HepG2 (cell line): ENCODE data around the gene RASSF7. TPM values are rescaled to one million over a fixed set of nuclear protein-coding genes. Genes with fewer than 3 reads are reported as not detected.

ENCODE experiments used
- BHLHE40 ChIP-seq: IDR thresholded peaks from 2 replicates; pipeline ENCODE4 v1.6.1; 2011; ENCODE audit warnings: low read length, improper control_type of control experiment
- CBX1 ChIP-seq: IDR thresholded peaks from one replicate; pipeline ENCODE4 v1.6.1; 2016; ENCODE audit warnings: antibody characterized with exemption, low read depth
- CREB1 ChIP-seq, 2 experiments: fragments of 450-650 bp in 1 of 2; IDR thresholded peaks; 2 replicates each; pipeline ENCODE4 v1.6.1; 2016 to 2017; ENCODE audit warnings: control low read depth in 1 of 2, mild to moderate bottlenecking in 1 of 2, missing compliant biosample characterization in 1 of 2, missing genetic modification characterization in 1 of 2
- MIXL1 ChIP-seq: IDR thresholded peaks from 2 replicates; pipeline ENCODE4 v1.6.1; 2016
- PAX8 ChIP-seq: sonication (generic); formaldehyde crosslinking; IDR thresholded peaks from 2 replicates; pipeline ENCODE4 v1.8.0; 2022; ENCODE audit warnings: mild to moderate bottlenecking, missing genetic modification reagents, borderline replicate concordance
- SIN3B ChIP-seq: fragments of 150-350 bp; IDR thresholded peaks from 2 replicates; pipeline ENCODE4 v1.6.1; 2014; ENCODE audit warnings: low read length
- SUZ12 ChIP-seq: fragments of 150-350 bp; IDR thresholded peaks from 2 replicates; pipeline ENCODE4 v1.6.1; 2014; ENCODE audit warnings: low read depth, low read length
- TAF15 ChIP-seq: fragments of 200-400 bp; formaldehyde crosslinking; IDR thresholded peaks from one replicate; pipeline ENCODE4 v1.6.1; 2018; ENCODE audit warnings: mild to moderate bottlenecking, low read depth, low read length; ENCODE audit not compliant: poor library complexity, severe bottlenecking
- ZMAT5 ChIP-seq: sonication (generic); formaldehyde crosslinking; IDR thresholded peaks from 2 replicates; pipeline ENCODE4 v1.5.0; 2020; ENCODE audit warnings: mild to moderate bottlenecking, low read depth, missing genetic modification reagents, borderline replicate concordance
- ZNF136 ChIP-seq: sonication (generic); formaldehyde crosslinking; IDR thresholded peaks from 2 replicates; pipeline ENCODE4 v1.8.1; 2022; ENCODE audit warnings: low read depth, mild to moderate bottlenecking, moderate library complexity, missing genetic modification reagents
- ZNF282 ChIP-seq: fragments of 450-650 bp; IDR thresholded peaks from 2 replicates; pipeline ENCODE4 v1.6.1; 2018; ENCODE audit not compliant: partially characterized antibody
- ZNF329 ChIP-seq: sonication (generic); formaldehyde crosslinking; IDR thresholded peaks from 2 replicates; pipeline ENCODE4 v1.9.0; 2021; ENCODE audit warnings: low read depth, mild to moderate bottlenecking, missing genetic modification reagents
- ZNF558 ChIP-seq: sonication (generic); formaldehyde crosslinking; IDR thresholded peaks from 2 replicates; pipeline ENCODE4 v1.9.0; 2022; ENCODE audit warnings: mild to moderate bottlenecking, missing genetic modification reagents, borderline replicate concordance
- ZNF567 ChIP-seq: sonication (generic); formaldehyde crosslinking; IDR thresholded peaks from 2 replicates; pipeline ENCODE4 v1.8.1; 2023; ENCODE audit warnings: mild to moderate bottlenecking, missing genetic modification reagents, borderline replicate concordance
- ZNF580 ChIP-seq: IDR thresholded peaks from 2 replicates; pipeline ENCODE4 v1.6.1; 2016; ENCODE audit warnings: low read depth, borderline replicate concordance
- ZNF770 ChIP-seq: sonication (generic); formaldehyde crosslinking; IDR thresholded peaks from 2 replicates; pipeline ENCODE4 v1.5.0; 2020; ENCODE audit warnings: mild to moderate bottlenecking, missing genetic modification reagents
- polyA plus RNA-seq, 8 experiments: library from polyadenylated mRNA; depleted of rRNA in 3 of 8; stranded (reverse) in 7 of 8; unstranded in 1 of 8; fragments of >200 nt; fragmentation: Illumina TruSeq in 4 of 8; extraction: Trizol in 4 of 8; gene quantifications; 2 replicates each; pipeline versions ENCODE4 v1.2.1 to v1.2.3, GENCODE V29; 2011 to 2016; ENCODE audit warnings: low read depth in 4 of 8, missing spikeins in 1 of 8, mixed read lengths in 1 of 8; ENCODE audit not compliant: insufficient read depth in 1 of 8
- total RNA-seq, 5 experiments: library from RNA; depleted of rRNA; stranded (reverse); fragments of >200 nt; fragmentation: Illumina TruSeq; extraction: Trizol; gene quantifications; 2 replicates each; pipeline ENCODE4 v1.2.3, GENCODE V29; 2016; ENCODE audit warnings: low read depth in 1 of 5
- TF ChIP-seq, protein P1 (sequence below): sonication (generic); formaldehyde crosslinking; IDR thresholded peaks from 2 replicates; pipeline ENCODE4 v1.5.0; 2020; ENCODE audit warnings: missing genetic modification reagents, mild to moderate bottlenecking, borderline replicate concordance
- TF ChIP-seq, protein P2 (sequence below): sonication (generic); formaldehyde crosslinking; IDR thresholded peaks from 2 replicates; pipeline ENCODE4 v1.4.0; 2020; ENCODE audit warnings: mild to moderate bottlenecking, missing genetic modification reagents, borderline replicate concordance
- TF ChIP-seq, protein P3 (sequence below): fragments of 450-650 bp; IDR thresholded peaks from 2 replicates; pipeline ENCODE4 v1.6.1; 2017
- TF ChIP-seq, protein P4 (sequence below): sonication (generic); formaldehyde crosslinking; IDR thresholded peaks from 2 replicates; pipeline ENCODE4 v1.8.1; 2023; ENCODE audit warnings: missing genetic modification reagents, mild to moderate bottlenecking, borderline replicate concordance

Gene RASSF7
- total and polyA plus RNA-seq, 2 of the 13 experiments (the other 11 are each of a cell fraction or from before 2014, with no cell fraction given), result 20.2 to 28.6 TPM

- TF ChIP-seq BHLHE40 (no peak), CREB1 (IDR thresholded peaks at IDR 0.05) (no peak), CREB1 (CRISPR knock-in tag; IDR thresholded peaks at IDR 0.05) (no peak), SUZ12 (no peak), ZNF580 (CRISPR knock-in tag) (no peak; the same call in 1 of the 2 replicates), ZNF770 (no peak), ZNF136 (CRISPR knock-in tag) (no peak), ZNF282 (no peak), SIN3B (no peak), TAF15 (no peak), ZNF329 (CRISPR knock-in tag) (no peak), PAX8 (0 out of 2 replicates have a peak, but pooled peaks have one; percentile 46), CBX1 (no peak), ZNF567 (CRISPR knock-in tag) (no peak), ZNF558 (peak; percentile 38; the same call in 1 of the 2 replicates), MIXL1 (CRISPR knock-in tag) (no peak), ZMAT5 (no peak)
- TF ChIP-seq, protein P1, sequence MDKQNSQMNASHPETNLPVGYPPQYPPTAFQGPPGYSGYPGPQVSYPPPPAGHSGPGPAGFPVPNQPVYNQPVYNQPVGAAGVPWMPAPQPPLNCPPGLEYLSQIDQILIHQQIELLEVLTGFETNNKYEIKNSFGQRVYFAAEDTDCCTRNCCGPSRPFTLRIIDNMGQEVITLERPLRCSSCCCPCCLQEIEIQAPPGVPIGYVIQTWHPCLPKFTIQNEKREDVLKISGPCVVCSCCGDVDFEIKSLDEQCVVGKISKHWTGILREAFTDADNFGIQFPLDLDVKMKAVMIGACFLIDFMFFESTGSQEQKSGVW (CRISPR knock-in tag), result no peak
- TF ChIP-seq, protein P2, sequence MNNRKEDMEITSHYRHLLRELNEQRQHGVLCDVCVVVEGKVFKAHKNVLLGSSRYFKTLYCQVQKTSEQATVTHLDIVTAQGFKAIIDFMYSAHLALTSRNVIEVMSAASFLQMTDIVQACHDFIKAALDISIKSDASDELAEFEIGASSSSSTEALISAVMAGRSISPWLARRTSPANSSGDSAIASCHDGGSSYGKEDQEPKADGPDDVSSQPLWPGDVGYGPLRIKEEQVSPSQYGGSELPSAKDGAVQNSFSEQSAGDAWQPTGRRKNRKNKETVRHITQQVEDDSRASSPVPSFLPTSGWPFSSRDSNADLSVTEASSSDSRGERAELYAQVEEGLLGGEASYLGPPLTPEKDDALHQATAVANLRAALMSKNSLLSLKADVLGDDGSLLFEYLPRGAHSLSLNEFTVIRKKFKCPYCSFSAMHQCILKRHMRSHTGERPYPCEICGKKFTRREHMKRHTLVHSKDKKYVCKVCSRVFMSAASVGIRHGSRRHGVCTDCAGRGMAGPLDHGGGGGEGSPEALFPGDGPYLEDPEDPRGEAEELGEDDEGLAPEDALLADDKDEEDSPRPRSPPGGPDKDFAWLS (CRISPR knock-in tag), result no peak
- TF ChIP-seq, protein P3, sequence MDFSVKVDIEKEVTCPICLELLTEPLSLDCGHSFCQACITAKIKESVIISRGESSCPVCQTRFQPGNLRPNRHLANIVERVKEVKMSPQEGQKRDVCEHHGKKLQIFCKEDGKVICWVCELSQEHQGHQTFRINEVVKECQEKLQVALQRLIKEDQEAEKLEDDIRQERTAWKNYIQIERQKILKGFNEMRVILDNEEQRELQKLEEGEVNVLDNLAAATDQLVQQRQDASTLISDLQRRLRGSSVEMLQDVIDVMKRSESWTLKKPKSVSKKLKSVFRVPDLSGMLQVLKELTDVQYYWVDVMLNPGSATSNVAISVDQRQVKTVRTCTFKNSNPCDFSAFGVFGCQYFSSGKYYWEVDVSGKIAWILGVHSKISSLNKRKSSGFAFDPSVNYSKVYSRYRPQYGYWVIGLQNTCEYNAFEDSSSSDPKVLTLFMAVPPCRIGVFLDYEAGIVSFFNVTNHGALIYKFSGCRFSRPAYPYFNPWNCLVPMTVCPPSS, result no peak
- TF ChIP-seq, protein P4, sequence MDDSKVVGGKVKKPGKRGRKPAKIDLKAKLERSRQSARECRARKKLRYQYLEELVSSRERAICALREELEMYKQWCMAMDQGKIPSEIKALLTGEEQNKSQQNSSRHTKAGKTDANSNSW (CRISPR knock-in tag), result no peak
Observed at GRCh38 chr11:561148-562003, 606 bp downstream of the RASSF7 start (continued).
